Measurements from ENCODE around the gene INPP5A. TPM values are rescaled to one million over a fixed set of nuclear protein-coding genes. Genes with fewer than 3 reads are reported as not detected.
A peak's percentile ranks its signal among the peaks of the same experiment; 100 is the strongest.

The INPP5A gene
- total RNA-seq, 1 experiment from 2014 or later, result 32.1 TPM

- DNase-seq (ENCODE audit: low read depth), result no peak
Measured at GRCh38 chr10:132687893-132688579, 150.4 kb downstream of the INPP5A start.

GRCh38 chr10:132688580-132689420 is 151.2 kb downstream of the INPP5A start:
- no peak for DNase-seq (ENCODE audit: low read depth)

GRCh38 chr10:132689721-132690360 is 152.3 kb downstream of the INPP5A start:
- no peak for DNase-seq (ENCODE audit: low read depth)

- no peak for DNase-seq (ENCODE audit: low read depth)
Measured at GRCh38 chr10:132690401-132690800, 152.8 kb downstream of the INPP5A start.

- no peak for DNase-seq (ENCODE audit: low read depth)
Measured at GRCh38 chr10:132690821-132691610, 153.4 kb downstream of the INPP5A start.

- DNase-seq (ENCODE audit: low read depth), result no peak
Measured at GRCh38 chr10:132691711-132692153, 154.1 kb downstream of the INPP5A start.

- no peak for DNase-seq (ENCODE audit: low read depth)
Measured at GRCh38 chr10:132692311-132692710, 154.7 kb downstream of the INPP5A start.

- DNase-seq (ENCODE audit: low read depth), result no peak
Measured at GRCh38 chr10:132693676-132694075, 156.1 kb downstream of the INPP5A start.

- DNase-seq (ENCODE audit: low read depth), result no peak
Measured at GRCh38 chr10:132696204-132696603, 158.6 kb downstream of the INPP5A start.

GRCh38 chr10:132696728-132697577 is 159.4 kb downstream of the INPP5A start:
- no peak for DNase-seq (ENCODE audit: low read depth)

GRCh38 chr10:132697578-132698200 is 160.1 kb downstream of the INPP5A start:
- DNase-seq (ENCODE audit: low read depth), result no peak

- DNase-seq (ENCODE audit: low read depth), result no peak
Measured at GRCh38 chr10:132698211-132698751, 160.7 kb downstream of the INPP5A start.

- no peak for DNase-seq (ENCODE audit: low read depth)
Measured at GRCh38 chr10:132698761-132699391, 161.3 kb downstream of the INPP5A start.

GRCh38 chr10:132699411-132700155 is 162.0 kb downstream of the INPP5A start:
- DNase-seq (ENCODE audit: low read depth), result no peak

GRCh38 chr10:132700156-132701098 is 162.8 kb downstream of the INPP5A start:
- DNase-seq (ENCODE audit: low read depth), result peak; percentile 14

GRCh38 chr10:132701099-132701845 is 163.7 kb downstream of the INPP5A start:
- no peak for DNase-seq (ENCODE audit: low read depth)

GRCh38 chr10:132701846-132702190 is 164.2 kb downstream of the INPP5A start:
- DNase-seq (ENCODE audit: low read depth), result no peak

Data from Daoy (cell line).